Thyroid gland (tissue), 4 donors: Measurements from ENCODE around the gene ABR. TPM values are rescaled to one million over a fixed set of nuclear protein-coding genes. Genes with fewer than 3 reads are reported as not detected.
"Not testable (repeated sequence)": the region's sequence is repeated elsewhere in the genome, so short reads cannot be mapped to it uniquely, and the experiment has no call there.

Source experiments
- DNase-seq, 2 donors: peaks; one replicate each; pipeline ENCODE4 v3.0.0-alpha.2; 2019
- H3K27ac ChIP-seq, 3 donors: fragments of 200-600 bp; sonication (generic); 1 replicate in 2 of 3; 2 replicates in 1 of 3; pipeline ENCODE4 v1.5.1; 2016 to 2019; ENCODE audit warnings: mild to moderate bottlenecking in 1 of 3, moderate library complexity in 1 of 3
- H3K27me3 ChIP-seq: fragments of 200-600 bp; sonication (generic); one replicate; pipeline ENCODE4 v1.5.1; 2019
- H3K36me3 ChIP-seq, 2 donors: fragments of 200-600 bp; sonication (generic); one replicate each; pipeline ENCODE4 v1.5.1; 2016 to 2019
- H3K4me1 ChIP-seq, 2 donors: fragments of 200-600 bp; sonication (generic); one replicate each; pipeline ENCODE4 v1.5.1; 2017 to 2019
- H3K4me3 ChIP-seq, 3 donors: fragments of 200-600 bp; sonication (generic); replicated peaks in 1 of 3; 1 replicate in 2 of 3; 2 replicates in 1 of 3; pipeline ENCODE4 v1.5.1; 2016; ENCODE audit warnings: mild to moderate bottlenecking in 1 of 3
- H3K9me3 ChIP-seq: fragments of 200-600 bp; sonication (generic); one replicate; pipeline ENCODE4 v1.5.1; 2017
- POLR2A ChIP-seq, 2 donors: fragments of 450-650 bp; IDR thresholded peaks; one replicate each; pipeline ENCODE4 v1.6.1; 2017; ENCODE audit warnings: antibody characterized with exemption in 2 of 2, mild to moderate bottlenecking in 2 of 2, moderate library complexity in 1 of 2
- WGBS, 2 donors: methylation state at CpG; one replicate each; pipeline ENCODE4 v1.1.5; 2017; 5-methylcytosine and 5-hydroxymethylcytosine counted together
- intact Hi-C: fragments of 100-400 bp; cut with DNase I; formaldehyde crosslinking; loops from one replicate; pipeline ENCODE4 v1.15.1; 2023
- total RNA-seq, 4 donors: library from RNA; depleted of rRNA; stranded (reverse); fragments of >200 nt; gene quantifications; one replicate each; pipeline ENCODE4 v1.2.3, GENCODE V29; 2016
- TF ChIP-seq, protein P1 (sequence below), 6 experiments: fragments of 200-600 bp in 3 of 6; fragments of 450-650 bp in 3 of 6; sonication (generic) in 3 of 6; IDR thresholded peaks; one replicate each; pipeline ENCODE4 v1.5.1; 2016 to 2019; ENCODE audit warnings: antibody characterized with exemption in 6 of 6, mild to moderate bottlenecking in 2 of 6, inconsistent platforms in 1 of 6, moderate library complexity in 1 of 6

The ABR gene
- total RNA-seq, 4 donors from 2014 or later = 23.7 to 33.7 (median 31.5) TPM

GRCh38 chr17:1130191-1130590, 49.6 kb downstream of the ABR start:
- H3K36me3 ChIP-seq = no peaks in the 10 kb centered on the region
- no peaks in the 10 kb centered on the region for H3K9me3 ChIP-seq
- TF ChIP-seq, protein P1, sequence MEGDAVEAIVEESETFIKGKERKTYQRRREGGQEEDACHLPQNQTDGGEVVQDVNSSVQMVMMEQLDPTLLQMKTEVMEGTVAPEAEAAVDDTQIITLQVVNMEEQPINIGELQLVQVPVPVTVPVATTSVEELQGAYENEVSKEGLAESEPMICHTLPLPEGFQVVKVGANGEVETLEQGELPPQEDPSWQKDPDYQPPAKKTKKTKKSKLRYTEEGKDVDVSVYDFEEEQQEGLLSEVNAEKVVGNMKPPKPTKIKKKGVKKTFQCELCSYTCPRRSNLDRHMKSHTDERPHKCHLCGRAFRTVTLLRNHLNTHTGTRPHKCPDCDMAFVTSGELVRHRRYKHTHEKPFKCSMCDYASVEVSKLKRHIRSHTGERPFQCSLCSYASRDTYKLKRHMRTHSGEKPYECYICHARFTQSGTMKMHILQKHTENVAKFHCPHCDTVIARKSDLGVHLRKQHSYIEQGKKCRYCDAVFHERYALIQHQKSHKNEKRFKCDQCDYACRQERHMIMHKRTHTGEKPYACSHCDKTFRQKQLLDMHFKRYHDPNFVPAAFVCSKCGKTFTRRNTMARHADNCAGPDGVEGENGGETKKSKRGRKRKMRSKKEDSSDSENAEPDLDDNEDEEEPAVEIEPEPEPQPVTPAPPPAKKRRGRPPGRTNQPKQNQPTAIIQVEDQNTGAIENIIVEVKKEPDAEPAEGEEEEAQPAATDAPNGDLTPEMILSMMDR (IDR thresholded peaks at IDR 0.05) = no peak
- TF ChIP-seq POLR2A (IDR thresholded peaks at IDR 0.05) = no peak
- H3K27me3 ChIP-seq = no peaks in the 10 kb centered on the region
- WGBS, 2 donors = 85 to 87% methylated on average over 10 to 11 of the region's 11 CpGs
- H3K4me3 ChIP-seq = no peak overlapping the region
- no peaks in the 10 kb centered on the region for H3K4me1 ChIP-seq
- no peak overlapping the region for H3K27ac ChIP-seq
- intact Hi-C loops = no loop called here
- DNase-seq = no peak

GRCh38 chr17:1128463-1128862, 51.3 kb downstream of the ABR start:
- H3K27ac ChIP-seq, DNase-seq, H3K4me3 ChIP-seq, H3K27me3 ChIP-seq, H3K9me3 ChIP-seq, H3K4me1 ChIP-seq, H3K36me3 ChIP-seq: not testable (repeated sequence)
- 81 to 98% methylated on average over 3 to 6 of the region's 6 CpGs for WGBS, 2 donors
- intact Hi-C loops = loop anchor here (10.0 kb wide), 1 partner anchor 206 kb away; no protein-coding TSS in a partner anchor

DNA sequence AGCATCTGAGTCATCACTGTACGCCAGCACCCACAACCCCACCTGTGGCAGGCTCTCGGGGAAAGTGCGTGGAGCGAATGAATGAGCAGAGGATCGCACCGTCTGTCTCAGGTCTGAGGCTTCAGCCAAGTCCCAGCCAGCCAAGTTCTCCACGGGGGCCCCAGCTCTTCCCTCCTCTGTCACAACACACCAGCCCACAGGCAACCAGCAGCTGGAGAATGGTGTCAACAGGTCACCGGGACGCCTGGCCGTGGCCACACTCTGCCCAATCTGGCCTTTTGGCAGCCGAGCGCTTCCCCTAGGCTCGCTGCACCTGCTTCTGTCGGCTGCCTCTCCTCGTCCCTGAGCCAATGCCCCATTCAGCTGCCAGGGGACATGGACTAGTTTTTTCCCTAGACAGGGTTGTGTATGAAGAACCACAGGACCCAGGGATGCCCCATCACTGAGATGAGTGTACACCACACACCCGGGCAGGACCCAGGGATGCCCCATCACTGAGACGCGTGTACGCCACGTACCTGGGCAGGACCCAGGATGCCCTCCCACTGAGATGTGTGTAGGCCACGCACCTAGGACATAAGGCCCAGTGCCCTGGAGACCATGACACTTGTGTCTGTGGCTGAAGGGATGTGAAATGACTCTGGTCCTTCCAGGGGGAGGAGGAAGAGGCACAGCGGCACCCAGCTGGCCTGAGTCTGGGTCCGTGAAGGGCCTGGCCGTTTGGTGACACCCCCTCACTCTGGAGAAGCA, 52.8 kb downstream of the ABR start:
- intact Hi-C loops = loop anchor here (10.0 kb wide), 1 partner anchor 208 kb away; no protein-coding TSS in a partner anchor
- H3K36me3 ChIP-seq = no peaks in the 10 kb centered on the region
- H3K4me3 ChIP-seq = no peak overlapping the region
- TF ChIP-seq POLR2A (IDR thresholded peaks at IDR 0.05) = no peak
- TF ChIP-seq, protein P1 (IDR thresholded peaks at IDR 0.05) = no peak
- no peak overlapping the region for H3K27ac ChIP-seq
- no peaks in the 10 kb centered on the region for H3K9me3 ChIP-seq
- 76 to 83% methylated on average over 17 to 24 of the region's 24 CpGs for WGBS, 2 donors
- H3K4me1 ChIP-seq = peaks cover 4 to 19% of the 10 kb centered on the region in 2 donors
- DNase-seq = no peak
- H3K27me3 ChIP-seq = no peaks in the 10 kb centered on the region

DNA sequence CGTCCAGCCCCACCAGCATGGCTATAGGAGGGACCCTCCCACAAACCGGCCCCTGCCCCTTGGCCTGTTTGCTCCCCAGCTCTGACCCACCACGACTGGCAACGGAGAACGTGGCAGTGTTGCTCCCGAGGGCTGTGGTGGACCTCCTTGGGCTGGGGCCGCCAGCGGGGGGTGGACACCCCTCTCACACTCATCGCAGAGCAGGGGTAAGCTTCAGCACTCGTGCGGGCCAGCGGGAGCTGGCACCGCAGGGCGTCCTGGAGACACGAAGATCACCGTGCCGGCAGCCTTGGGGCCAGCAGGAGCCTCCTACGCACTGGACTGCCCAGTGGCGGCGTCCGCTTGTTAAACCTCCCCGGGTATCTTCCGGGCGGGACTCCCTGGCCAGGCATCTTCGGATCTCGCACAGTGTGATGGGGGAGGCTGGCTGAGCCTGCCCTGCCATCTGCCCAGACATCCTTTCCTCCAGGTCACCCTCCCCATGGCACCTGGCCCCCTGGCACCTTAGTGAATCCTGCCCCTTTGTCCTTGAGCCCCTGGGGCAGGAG, 53.5 kb downstream of the ABR start:
- H3K4me1 ChIP-seq = peaks cover 4 to 19% of the 10 kb centered on the region in 2 donors
- DNase-seq = no peak
- H3K27ac ChIP-seq = no peak overlapping the region
- WGBS, 2 donors = 83 to 87% methylated on average over 9 to 14 of the region's 26 CpGs
- H3K27me3 ChIP-seq = no peaks in the 10 kb centered on the region
- H3K9me3 ChIP-seq = no peaks in the 10 kb centered on the region
- H3K36me3 ChIP-seq = no peaks in the 10 kb centered on the region
- intact Hi-C loops = loop anchor here (10.0 kb wide), 1 partner anchor 208 kb away; no protein-coding TSS in a partner anchor
- no peak overlapping the region for H3K4me3 ChIP-seq
- TF ChIP-seq, protein P1 (IDR thresholded peaks at IDR 0.05) = no peak
- TF ChIP-seq POLR2A (IDR thresholded peaks at IDR 0.05) = no peak

DNA sequence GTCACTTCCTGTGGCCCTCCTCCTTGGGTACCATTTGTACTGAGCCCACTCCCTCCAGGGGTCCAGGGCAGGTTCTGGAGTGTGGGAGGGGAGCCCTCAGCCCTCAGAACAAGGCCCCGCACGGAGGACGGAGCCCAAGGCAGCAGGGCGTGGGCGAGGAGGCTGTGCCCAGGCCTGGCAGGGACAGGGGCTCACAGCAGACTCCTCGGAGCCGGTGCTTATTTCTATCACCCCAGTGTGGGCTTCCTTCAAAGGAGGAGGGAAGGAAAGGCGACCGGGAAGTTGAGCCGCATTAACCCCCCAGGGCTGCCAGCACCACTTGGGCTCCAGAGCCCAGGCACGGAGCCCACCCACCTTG, 54.0 kb downstream of the ABR start:
- DNase-seq = no peak
- TF ChIP-seq, protein P1 (IDR thresholded peaks at IDR 0.05) = no peak
- no peak for TF ChIP-seq POLR2A (IDR thresholded peaks at IDR 0.05)
- H3K36me3 ChIP-seq = no peaks in the 10 kb centered on the region
- intact Hi-C loops = loop anchor here (10.0 kb wide), 1 partner anchor 209 kb away; no protein-coding TSS in a partner anchor
- H3K4me3 ChIP-seq = no peak overlapping the region
- H3K27ac ChIP-seq = no peak overlapping the region
- no peaks in the 10 kb centered on the region for H3K9me3 ChIP-seq
- 76 to 78% methylated on average over 8 to 11 of the region's 11 CpGs for WGBS, 2 donors
- H3K27me3 ChIP-seq = no peaks in the 10 kb centered on the region
- H3K4me1 ChIP-seq = peaks cover 4 to 19% of the 10 kb centered on the region in 2 donors
